Measurements from ENCODE around the gene EFR3B.

The EFR3B gene

GRCh38 chr2:25170888-25171287 is 129.0 kb downstream of the EFR3B start:
- TF ChIP-seq MAX (IDR thresholded peaks at IDR 0.05), result no peak
- TF ChIP-seq FOXM1 (IDR thresholded peaks at IDR 0.05; ENCODE audit: borderline replicate concordance, low read depth), result no peak
- no peak for TF ChIP-seq TEAD4 (IDR thresholded peaks at IDR 0.05)
- no peak for TF ChIP-seq REST (IDR thresholded peaks at IDR 0.05; ENCODE audit: low read depth)
- TF ChIP-seq CEBPB (IDR thresholded peaks at IDR 0.05), result no peak
- TF ChIP-seq EP300 (IDR thresholded peaks at IDR 0.05; ENCODE audit: borderline replicate concordance), result no peak
- TF ChIP-seq EGR1 (IDR thresholded peaks at IDR 0.05), result no peak

GRCh38 chr2:25173719-25174118 is 131.8 kb downstream of the EFR3B start:
- TF ChIP-seq EP300 (IDR thresholded peaks at IDR 0.05; ENCODE audit: borderline replicate concordance), result no peak
- TF ChIP-seq USF1 (IDR thresholded peaks at IDR 0.05), result 0 out of 2 replicates have a peak, but pooled peaks have one; percentile 8

DNA sequence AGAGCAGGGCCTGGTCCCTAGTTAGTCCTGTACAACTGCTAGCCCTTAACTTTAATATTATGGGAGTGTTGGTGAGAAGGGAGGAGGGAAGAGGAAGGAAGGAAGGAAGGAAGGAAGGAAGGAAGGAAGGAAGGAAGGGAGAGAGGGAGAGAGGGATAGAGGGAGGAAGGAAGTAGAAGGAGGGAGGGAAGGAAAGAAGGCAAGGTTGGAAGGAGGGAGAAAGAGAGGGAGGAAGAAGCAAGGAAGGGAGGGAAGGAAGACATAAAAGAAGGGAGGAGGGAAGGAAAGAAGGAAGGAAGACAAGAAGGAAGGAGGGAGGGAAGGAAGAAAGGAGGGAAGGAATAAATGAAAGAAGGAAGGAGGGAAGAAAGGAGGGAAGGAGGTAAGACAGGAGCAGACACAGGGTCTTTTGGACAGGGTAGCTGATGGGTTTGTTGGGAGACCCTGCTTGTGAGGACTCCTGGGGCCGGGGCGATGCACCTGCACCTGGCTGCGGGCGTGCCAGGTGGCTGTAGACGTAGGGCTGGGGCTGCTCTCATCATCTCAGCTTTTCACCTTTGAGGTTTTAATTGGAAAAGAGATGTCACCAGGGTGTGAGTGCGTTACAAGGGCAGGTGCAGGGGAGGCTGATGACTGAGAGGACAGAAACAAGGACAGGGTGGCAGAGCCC is 132.5 kb downstream of the EFR3B start:
- TF ChIP-seq REST (IDR thresholded peaks at IDR 0.05; ENCODE audit: low read depth) (no peak), RAD21 (IDR thresholded peaks at IDR 0.05; ENCODE audit: low read depth) (no peak), CREB1 (IDR thresholded peaks at IDR 0.05; ENCODE audit: low read depth) (no peak), USF1 (IDR thresholded peaks at IDR 0.05) (no peak), FOXM1 (IDR thresholded peaks at IDR 0.05; ENCODE audit: borderline replicate concordance, low read depth) (no peak), EGR1 (IDR thresholded peaks at IDR 0.05) (no peak), CEBPB (IDR thresholded peaks at IDR 0.05) (no peak)

- TF ChIP-seq YY1 (IDR thresholded peaks at IDR 0.05; ENCODE audit: low read depth) (no peak), ZBTB7A (IDR thresholded peaks at IDR 0.05; ENCODE audit: low read depth) (no peak), TEAD4 (IDR thresholded peaks at IDR 0.05) (no peak), RAD21 (IDR thresholded peaks at IDR 0.05; ENCODE audit: low read depth) (no peak), NFIC (IDR thresholded peaks at IDR 0.05) (no peak), REST (IDR thresholded peaks at IDR 0.05; ENCODE audit: low read depth) (no peak), CREB1 (IDR thresholded peaks at IDR 0.05; ENCODE audit: low read depth) (no peak), MAX (IDR thresholded peaks at IDR 0.05) (no peak), USF1 (IDR thresholded peaks at IDR 0.05) (no peak), FOXM1 (IDR thresholded peaks at IDR 0.05; ENCODE audit: borderline replicate concordance, low read depth) (no peak), EGR1 (IDR thresholded peaks at IDR 0.05) (no peak), EP300 (IDR thresholded peaks at IDR 0.05; ENCODE audit: borderline replicate concordance) (no peak), TAF1 (IDR thresholded peaks at IDR 0.05; ENCODE audit: low read depth) (no peak), TCF12 (IDR thresholded peaks at IDR 0.05; ENCODE audit: low read depth) (no peak), CEBPB (IDR thresholded peaks at IDR 0.05) (no peak)
Measured at GRCh38 chr2:25176138-25176537, 134.3 kb downstream of the EFR3B start.
